Measurements from ENCODE around the gene MAGI2. TPM values are rescaled to one million over a fixed set of nuclear protein-coding genes. Genes with fewer than 3 reads are reported as not detected.

MAGI2 gene
- total RNA-seq, 6 experiments from 2014 or later: 7.1 to 9.8 (median 8.5) TPM

- Mint-ChIP-seq H3K27ac (no peak overlapping the region), H3K36me3 (ENCODE audit: low read depth) (no peaks in the 10 kb centered on the region), H3K27me3 (ENCODE audit: insufficient read depth) (peaks cover 2% of the 10 kb centered on the region; the same call in 1 of the 2 replicates), H3K4me3 (no peak overlapping the region), H3K4me1 (ENCODE audit: low read depth) (peaks cover 21% of the 10 kb centered on the region; the same call in 1 of the 2 replicates), H3K9me3 (no peaks in the 10 kb centered on the region)
- no peak for TF ChIP-seq CTCF (IDR thresholded peaks at IDR 0.05)
- peak; percentile 17 for DNase-seq
These were observed 1275.1 kb downstream of the MAGI2 start for GRCh38 chr7:78178319-78178718.

GRCh38 chr7:78176171-78176570, 1277.3 kb downstream of the MAGI2 start:
- Mint-ChIP-seq H3K27me3 (ENCODE audit: insufficient read depth) (peaks cover 2% of the 10 kb centered on the region; the same call in 1 of the 2 replicates), H3K9me3 (no peaks in the 10 kb centered on the region), H3K4me1 (ENCODE audit: low read depth) (peaks cover 24% of the 10 kb centered on the region; the same call in 1 of the 2 replicates), H3K27ac (no peak overlapping the region), H3K4me3 (no peak overlapping the region), H3K36me3 (ENCODE audit: low read depth) (no peaks in the 10 kb centered on the region)
- no peak for TF ChIP-seq CTCF (IDR thresholded peaks at IDR 0.05)
- DNase-seq: no peak

GRCh38 chr7:78175330-78176100, 1278.0 kb downstream of the MAGI2 start:
- Mint-ChIP-seq H3K27me3 (ENCODE audit: insufficient read depth) (peaks cover 2% of the 10 kb centered on the region; the same call in 1 of the 2 replicates), H3K9me3 (no peaks in the 10 kb centered on the region), H3K4me1 (ENCODE audit: low read depth) (peaks cover 22% of the 10 kb centered on the region; the same call in 1 of the 2 replicates), H3K36me3 (ENCODE audit: low read depth) (no peaks in the 10 kb centered on the region), H3K27ac (no peak overlapping the region), H3K4me3 (no peak overlapping the region)
- no peak for DNase-seq
- no peak for TF ChIP-seq CTCF (IDR thresholded peaks at IDR 0.05)

- DNase-seq: no peak
- peaks cover 26% of the 10 kb centered on the region for H3K4me1 Mint-ChIP-seq (ENCODE audit: low read depth)
- H3K27me3 Mint-ChIP-seq (ENCODE audit: insufficient read depth): peaks cover 2% of the 10 kb centered on the region; the same call in 1 of the 2 replicates
- no peak overlapping the region for H3K4me3 Mint-ChIP-seq
- H3K27ac Mint-ChIP-seq: no peak overlapping the region
- no peaks in the 10 kb centered on the region for H3K36me3 Mint-ChIP-seq (ENCODE audit: low read depth)
- H3K9me3 Mint-ChIP-seq: no peaks in the 10 kb centered on the region
- TF ChIP-seq CTCF (IDR thresholded peaks at IDR 0.05): no peak
These were observed 1279.8 kb downstream of the MAGI2 start for GRCh38 chr7:78173666-78174065.

- Mint-ChIP-seq H3K36me3 (ENCODE audit: low read depth) (no peaks in the 10 kb centered on the region), H3K27ac (no peak overlapping the region), H3K4me1 (ENCODE audit: low read depth) (peaks cover 20% of the 10 kb centered on the region), H3K27me3 (ENCODE audit: insufficient read depth) (peaks cover 2% of the 10 kb centered on the region; the same call in 1 of the 2 replicates), H3K9me3 (no peaks in the 10 kb centered on the region), H3K4me3 (no peak overlapping the region)
- no peak for TF ChIP-seq CTCF (IDR thresholded peaks at IDR 0.05)
- no peak for DNase-seq
These were observed 1280.4 kb downstream of the MAGI2 start for GRCh38 chr7:78172933-78173591.

Measured in HFFc6 (cell line).